AG04449 (cell line): Measurements from ENCODE around the gene DBNL.
A peak's percentile ranks its signal among the peaks of the same experiment; 100 is the strongest.

Experiments
- CTCF ChIA-PET: fragments of 350-600 bp; formaldehyde crosslinking; extraction: SDS; loops from one replicate; lab custom pipeline; 2021; ENCODE audit warnings: antibody characterized with exemption; lab: Yijun Ruan, JAX
- POLR2A ChIA-PET: fragments of 400-600, 350-600 bp; formaldehyde crosslinking; extraction: SDS; loops from one replicate; lab custom pipeline; 2020; ENCODE audit warnings: antibody characterized with exemption, inconsistent platforms; lab: Yijun Ruan, JAX
- DNase-seq: peaks from one replicate; pipeline ENCODE4 v3.0.0-alpha.2; 2010; ENCODE audit warnings: low read depth, low spot score
- H3K4me3 ChIP-seq: 2 replicates; pipeline ENCODE4 v1.5.1; 2011; ENCODE audit warnings: low read depth, mild to moderate bottlenecking, control low read depth, low read length
- TF ChIP-seq, protein P1 (sequence below): IDR thresholded peaks from one replicate; pipeline ENCODE4 v1.5.1; 2011; ENCODE audit warnings: mild to moderate bottlenecking, moderate library complexity, low read length, control low read depth, inconsistent platforms; ENCODE audit not compliant: insufficient read depth; ENCODE audit errors: missing control alignments

Gene DBNL

DNA sequence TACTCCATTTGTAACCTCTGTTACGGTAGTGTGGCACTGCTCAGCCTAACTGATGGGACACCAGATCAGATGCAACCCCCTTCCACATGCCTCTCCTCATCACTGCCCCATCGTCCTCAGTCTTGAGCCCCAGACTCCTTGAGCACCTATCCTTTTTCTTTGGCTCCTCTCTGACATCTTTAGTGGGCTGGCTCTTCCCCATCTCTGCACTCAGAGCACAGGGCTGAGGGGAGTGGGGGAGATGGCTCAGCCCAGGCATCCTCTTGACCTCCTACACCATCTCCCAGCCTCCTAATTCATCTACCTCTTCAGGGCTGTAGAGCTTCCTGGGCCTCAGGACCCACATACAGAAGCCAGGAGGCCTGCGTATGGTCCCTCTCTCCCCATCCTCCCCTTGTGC is 39.3 kb downstream of the DBNL start:
- TF ChIP-seq, protein P1, sequence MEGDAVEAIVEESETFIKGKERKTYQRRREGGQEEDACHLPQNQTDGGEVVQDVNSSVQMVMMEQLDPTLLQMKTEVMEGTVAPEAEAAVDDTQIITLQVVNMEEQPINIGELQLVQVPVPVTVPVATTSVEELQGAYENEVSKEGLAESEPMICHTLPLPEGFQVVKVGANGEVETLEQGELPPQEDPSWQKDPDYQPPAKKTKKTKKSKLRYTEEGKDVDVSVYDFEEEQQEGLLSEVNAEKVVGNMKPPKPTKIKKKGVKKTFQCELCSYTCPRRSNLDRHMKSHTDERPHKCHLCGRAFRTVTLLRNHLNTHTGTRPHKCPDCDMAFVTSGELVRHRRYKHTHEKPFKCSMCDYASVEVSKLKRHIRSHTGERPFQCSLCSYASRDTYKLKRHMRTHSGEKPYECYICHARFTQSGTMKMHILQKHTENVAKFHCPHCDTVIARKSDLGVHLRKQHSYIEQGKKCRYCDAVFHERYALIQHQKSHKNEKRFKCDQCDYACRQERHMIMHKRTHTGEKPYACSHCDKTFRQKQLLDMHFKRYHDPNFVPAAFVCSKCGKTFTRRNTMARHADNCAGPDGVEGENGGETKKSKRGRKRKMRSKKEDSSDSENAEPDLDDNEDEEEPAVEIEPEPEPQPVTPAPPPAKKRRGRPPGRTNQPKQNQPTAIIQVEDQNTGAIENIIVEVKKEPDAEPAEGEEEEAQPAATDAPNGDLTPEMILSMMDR = no peak
- CTCF ChIA-PET = interaction anchor here (1.2 kb wide), 1 partner anchor 14 kb away, joined by 4 read pairs; no protein-coding TSS in a partner anchor

DNA sequence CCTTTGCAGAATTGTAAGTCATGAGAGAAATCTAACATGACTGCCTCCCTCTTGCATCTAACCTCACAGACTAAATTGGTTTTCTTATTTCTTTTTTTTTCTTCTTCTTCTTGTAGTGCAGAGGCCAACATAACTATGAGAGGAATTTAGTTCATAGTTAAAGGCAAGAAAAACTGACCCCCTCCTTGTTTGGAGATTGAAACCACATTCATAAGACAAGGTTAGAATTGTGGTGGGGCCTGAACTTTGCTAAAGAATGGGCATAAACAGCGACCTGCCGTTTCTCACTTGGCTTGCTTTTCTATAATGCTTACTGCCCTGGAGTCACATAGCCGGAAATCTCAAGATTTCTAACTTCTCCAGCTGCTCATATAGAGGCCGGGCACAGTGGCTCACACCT is 40.2 kb downstream of the DBNL start:
- POLR2A ChIA-PET = no interaction called here
- DNase-seq = no peak
- CTCF ChIA-PET = interaction anchor here (1.1 to 2.2 kb wide), 4 partner anchors 12 to 108 kb away, joined by 3 to 15 read pairs (median 7); no protein-coding TSS in a partner anchor
- H3K4me3 ChIP-seq = no peak overlapping the region; the same call in 1 of the 2 replicates
- TF ChIP-seq, protein P1 = no peak

More for the DNA sequence above, 39.3 kb downstream of the DBNL start:
- no peak overlapping the region for H3K4me3 ChIP-seq
- POLR2A ChIA-PET = interaction anchor here (1.0 kb wide), 1 partner anchor 17 kb away, joined by 3 read pairs; no protein-coding TSS in a partner anchor
- no peak for DNase-seq

DNA sequence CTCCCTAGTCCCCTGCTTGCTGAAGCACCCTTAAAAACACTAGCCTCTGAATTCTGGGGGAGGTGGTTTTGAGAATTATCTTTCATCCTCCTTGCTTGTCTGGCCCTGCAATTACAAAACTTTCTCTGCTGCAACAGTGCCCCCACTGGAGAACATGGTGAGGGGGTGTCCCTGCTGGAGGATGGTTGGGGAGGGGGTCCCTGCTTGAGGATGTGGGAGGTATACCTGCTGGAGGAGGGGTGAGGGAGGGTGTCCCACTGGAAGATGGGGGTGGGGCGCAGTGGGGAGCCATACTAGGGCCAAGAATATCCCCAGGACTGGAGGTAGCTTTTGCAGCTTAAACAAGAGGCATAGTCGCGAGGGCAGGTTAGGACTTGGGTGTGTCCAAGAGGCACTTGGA is 41.0 kb downstream of the DBNL start:
- H3K4me3 ChIP-seq = no peak overlapping the region
- TF ChIP-seq, protein P1 = peak; percentile 12
- ChIA-PET POLR2A (no interaction called here), CTCF (interaction anchor here (1.1 to 2.2 kb wide), 3 partner anchors 13 to 108 kb away, joined by 3 to 15 read pairs (median 10); no protein-coding TSS in a partner anchor)
- no peak for DNase-seq

DNA sequence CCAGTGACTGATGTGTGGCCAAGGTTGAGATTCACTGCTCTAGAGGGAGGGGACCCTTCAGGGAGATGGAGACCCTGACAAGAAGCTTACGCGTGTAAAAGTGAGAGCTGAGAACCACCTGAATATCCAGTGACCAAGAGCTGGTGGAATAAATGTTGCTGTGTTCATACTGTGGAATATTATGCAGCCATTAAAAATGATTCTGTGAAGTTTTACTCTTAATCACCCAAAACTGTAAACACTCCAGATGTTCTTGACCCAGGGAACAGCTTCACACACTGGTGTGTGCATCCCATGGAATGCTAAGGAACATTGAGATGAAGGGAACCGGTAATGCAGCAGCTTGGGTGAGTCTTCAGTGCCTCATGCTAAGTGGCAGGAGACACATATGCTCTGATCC is 42.1 kb downstream of the DBNL start:
- ChIA-PET CTCF (interaction anchor here (0.7 to 2.2 kb wide), 6 partner anchors 8 to 155 kb away, joined by 3 to 15 read pairs (median 3); no protein-coding TSS in a partner anchor), POLR2A (interaction anchor here (1.2 kb wide), 1 partner anchor 37 kb away, joined by 3 read pairs; the partner anchor contains the start of gene POLD2)
- no peak overlapping the region for H3K4me3 ChIP-seq
- no peak for DNase-seq
- TF ChIP-seq, protein P1 = no peak

DNA sequence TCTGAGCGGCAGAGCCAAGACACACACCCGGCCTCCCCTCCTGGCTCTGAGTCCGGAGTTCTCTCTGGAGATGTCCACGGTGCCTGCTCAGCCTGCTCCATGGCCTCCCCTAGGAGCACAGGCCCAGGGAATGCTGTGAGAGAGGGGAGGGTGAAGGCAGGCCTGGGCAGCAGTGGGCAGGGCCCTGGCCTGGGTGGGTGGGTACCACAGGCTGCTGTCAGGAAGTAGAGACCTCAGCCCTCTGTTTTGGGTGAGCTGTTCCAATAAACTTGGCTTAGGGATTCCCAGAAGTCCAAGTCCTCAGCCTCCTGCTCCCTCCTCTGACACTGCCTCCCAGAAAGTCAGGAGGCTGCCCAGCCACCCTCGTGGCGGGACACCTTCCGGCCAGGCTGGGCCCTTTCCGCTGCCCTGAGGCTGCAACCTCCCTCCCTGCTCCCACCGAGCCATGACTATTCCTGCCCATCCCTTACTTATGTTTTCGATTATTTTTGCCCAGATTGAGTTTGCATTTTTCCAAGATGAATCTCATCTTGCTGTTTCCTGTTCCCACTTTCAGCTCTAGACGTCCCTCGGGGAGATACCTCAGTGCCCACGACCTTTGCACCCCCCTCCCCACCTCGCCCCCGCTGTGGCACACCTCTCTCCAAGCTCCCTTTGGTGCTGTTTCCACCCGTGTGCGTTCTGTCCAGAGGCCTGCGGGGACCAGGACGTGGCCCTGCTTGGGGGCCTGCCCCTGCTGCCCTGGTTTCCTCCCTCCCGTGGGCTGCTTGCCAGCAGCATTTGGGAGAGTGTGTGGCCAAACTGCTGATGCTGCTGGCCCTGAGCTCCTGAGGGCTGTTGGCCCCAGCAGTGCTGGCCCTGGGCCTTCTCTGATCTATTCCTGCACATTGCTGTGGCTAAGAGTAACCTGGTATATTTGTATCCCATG is 43.7 kb downstream of the DBNL start:
- ChIA-PET POLR2A (interaction anchor here (0.9 to 1.7 kb wide), 5 partner anchors 10 to 23 kb away, joined by 3 to 12 read pairs (median 5); partner anchors contain the start of genes AEBP1 and PGAM2), CTCF (interaction anchor here (0.8 to 1.6 kb wide), 11 partner anchors 10 to 121 kb away, joined by 3 to 5 read pairs (median 3); no protein-coding TSS in a partner anchor)
- TF ChIP-seq, protein P1 = no peak
- H3K4me3 ChIP-seq = no peak overlapping the region
- DNase-seq = peak; percentile 67
